K562 (cell line): ENCODE measurements around the gene ALG12. TPM values are rescaled to one million over a fixed set of nuclear protein-coding genes. Genes with fewer than 3 reads are reported as not detected.
A peak's percentile ranks its signal among the peaks of the same experiment; 100 is the strongest.

Experiments
- ATAC-seq: fragments of 200-7000 bp; cut with Tn5 transposase; 3 replicates; pipeline ENCODE4 v1.9.1; 2020; ENCODE audit warnings: moderate library complexity
- BruUV-seq: library from RNA; stranded (reverse); fragments of 400-500 nt; replicated peaks from 2 replicates; lab custom pipeline; 2021; lab: Mats Ljungman, UMichigan
- CTCF ChIA-PET: fragments of 300-600 bp; formaldehyde crosslinking; extraction: SDS; loops from one replicate; lab custom pipeline; 2021; ENCODE audit warnings: low intra/inter-chr PET ratio; lab: Yijun Ruan, JAX
- POLR2A ChIA-PET: fragments of 300-600, 350-650 bp; sonication (Branson Sonifier 250); formaldehyde crosslinking; extraction: SDS; loops from one replicate; lab custom pipeline; 2021; ENCODE audit warnings: antibody characterized with exemption, inconsistent platforms; lab: Yijun Ruan, JAX
- DNase-seq, 4 experiments: peaks; one replicate each; pipeline versions ENCODE4 v3.0.0 to v3.0.0-alpha.2; 2011 to 2018; ENCODE audit warnings: low spot score in 3 of 4, mixed read lengths in 3 of 4; ENCODE audit errors: extremely low read depth in 1 of 4
- FAIRE-seq: peaks from 2 replicates; lab custom pipeline; 2011; peaks lifted over from hg19 to GRCh38; lab: Jason Lieb, UNC
- H2AFZ ChIP-seq: 2 replicates; pipeline ENCODE4 v1.6.0; 2011; ENCODE audit warnings: low read depth, low read length, control low read depth, inconsistent platforms
- H3K27ac ChIP-seq: fragments of 200-600 bp; 3 replicates; pipeline ENCODE4 v1.8.0; 2011; ENCODE audit warnings: low read depth, mild to moderate bottlenecking, control low read depth, inconsistent platforms, low read length, moderate library complexity, mixed read lengths; ENCODE audit errors: extremely low read depth
- H3K27me3 ChIP-seq, 2 experiments: fragments of 300-600 bp in 1 of 2; 2 replicates in 1 of 2; 3 replicates in 1 of 2; pipeline versions ENCODE4 v1.6.0 to v1.8.0; 2011; ENCODE audit warnings: inconsistent platforms in 2 of 2, low read length in 2 of 2, mild to moderate bottlenecking in 1 of 2, mixed read lengths in 1 of 2, moderate library complexity in 1 of 2; ENCODE audit not compliant: control insufficient read depth in 2 of 2, insufficient read depth in 2 of 2
- H3K36me3 ChIP-seq: fragments of 300-600 bp; 3 replicates; pipeline ENCODE4 v1.8.0; 2011; ENCODE audit warnings: mild to moderate bottlenecking, low read length, inconsistent platforms; ENCODE audit not compliant: control insufficient read depth, insufficient read depth
- H3K4me1 ChIP-seq, 2 experiments: fragments of 200-600 bp in 1 of 2; replicated peaks in 1 of 2; 2 replicates in 1 of 2; 3 replicates in 1 of 2; pipeline versions ENCODE4 v1.5.1 to v1.8.0; 2011; ENCODE audit warnings: inconsistent platforms in 2 of 2, low read length in 2 of 2, mild to moderate bottlenecking in 1 of 2, mixed read lengths in 1 of 2, moderate library complexity in 1 of 2; ENCODE audit not compliant: control insufficient read depth in 2 of 2, insufficient read depth in 2 of 2
- H3K4me2 ChIP-seq: 2 replicates; pipeline ENCODE4 v1.6.1; 2011; ENCODE audit warnings: low read length, control low read depth, inconsistent platforms, mixed read lengths; ENCODE audit not compliant: insufficient read depth
- H3K4me3 ChIP-seq: fragments of 200-600 bp; sonication (generic), shearing (Covaris generic); 2 replicates; pipeline ENCODE4 v1.5.1; 2016; ENCODE audit warnings: control low read depth, inconsistent platforms
- H3K79me2 ChIP-seq: fragments of 200-600 bp; 3 replicates; pipeline ENCODE4 v1.8.0; 2011; ENCODE audit warnings: low read length, inconsistent platforms; ENCODE audit not compliant: control insufficient read depth, insufficient read depth
- H3K9ac ChIP-seq, 2 experiments: 2 replicates each; pipeline versions ENCODE4 v1.6.0 to v1.6.1; 2011; ENCODE audit warnings: low read depth in 2 of 2, low read length in 2 of 2, control low read depth in 1 of 2, inconsistent platforms in 1 of 2, mild to moderate bottlenecking in 1 of 2, mixed read lengths in 1 of 2; ENCODE audit not compliant: insufficient read depth in 1 of 2
- H3K9me1 ChIP-seq: one replicate; pipeline ENCODE4 v1.6.0; 2011; ENCODE audit warnings: inconsistent platforms, mild to moderate bottlenecking, low read length, moderate library complexity; ENCODE audit not compliant: control insufficient read depth, insufficient read depth
- H3K9me3 ChIP-seq: replicated peaks from 2 replicates; pipeline ENCODE4 v1.5.1; 2011; ENCODE audit warnings: low read depth, low read length, inconsistent platforms; ENCODE audit not compliant: control insufficient read depth, insufficient read depth
- H4K20me1 ChIP-seq: replicated peaks from 2 replicates; pipeline ENCODE4 v1.6.1; 2011; ENCODE audit warnings: low read length, inconsistent platforms, mixed read lengths; ENCODE audit not compliant: control insufficient read depth, insufficient read depth
- CBX3 ChIP-seq, 2 experiments: IDR thresholded peaks; 1 replicate in 1 of 2; 2 replicates in 1 of 2; pipeline ENCODE4 v1.6.1; 2012; ENCODE audit warnings: inconsistent platforms in 2 of 2, low read length in 2 of 2, borderline replicate concordance in 1 of 2, control low read depth in 1 of 2
- GATAD2A ChIP-seq: fragments of 450-650 bp; IDR thresholded peaks from 2 replicates; pipeline ENCODE4 v1.6.1; 2017
- KDM1A ChIP-seq, 2 experiments: fragments of 450-650 bp; IDR thresholded peaks; 2 replicates each; pipeline ENCODE4 v1.6.1; 2016; ENCODE audit warnings: mild to moderate bottlenecking in 2 of 2
- MTA1 ChIP-seq: fragments of 450-650 bp; IDR thresholded peaks from 2 replicates; pipeline ENCODE4 v1.6.1; 2017; ENCODE audit warnings: borderline replicate concordance
- NFIC ChIP-seq: fragments of 450-650 bp; IDR thresholded peaks from 2 replicates; pipeline ENCODE4 v1.6.1; 2017; ENCODE audit warnings: mild to moderate bottlenecking, inconsistent platforms
- POLR2A ChIP-seq: fragments of 450-650 bp; conservative IDR thresholded peaks from 2 replicates; pipeline ENCODE4 v1.6.1; 2016
- POLR2B ChIP-seq: fragments of 450-650 bp; IDR thresholded peaks from 2 replicates; pipeline ENCODE4 v1.6.1; 2018; ENCODE audit warnings: low read depth; ENCODE audit not compliant: partially characterized antibody
- POLR2G ChIP-seq: fragments of 200-400 bp; formaldehyde crosslinking; IDR thresholded peaks from 2 replicates; pipeline ENCODE4 v1.6.1; 2017; ENCODE audit warnings: low read depth, mild to moderate bottlenecking, antibody characterized with exemption, low read length, moderate library complexity
- SMAD3 ChIP-seq: fragments of 450-650 bp; formaldehyde crosslinking; conservative IDR thresholded peaks from 2 replicates; pipeline ENCODE4 v1.4.0; 2020; ENCODE audit warnings: mild to moderate bottlenecking
- SUPT5H ChIP-seq: fragments of 450-650 bp; IDR thresholded peaks from 2 replicates; pipeline ENCODE4 v1.6.1; 2016
- ZNF277 ChIP-seq: fragments of 250-450 bp; sonication (Bioruptor Pico); IDR thresholded peaks from 2 replicates; pipeline ENCODE4 v1.8.0; 2022; ENCODE audit warnings: inconsistent platforms, mild to moderate bottlenecking, moderate library complexity, borderline replicate concordance
- ZNF384 ChIP-seq: IDR thresholded peaks from 2 replicates; pipeline ENCODE4 v1.6.1; 2012; ENCODE audit warnings: low read depth, low read length, improper control_type of control experiment
- WGBS: fragments of 100-300 bp; shearing (Covaris generic); methylation state at CpG from one replicate; pipeline ENCODE4 v1.1.6; 2016; ENCODE audit warnings: low coverage, mixed read lengths; ENCODE audit not compliant: insufficient coverage; ENCODE audit errors: missing lambda C conversion rate; 5-methylcytosine and 5-hydroxymethylcytosine counted together
- in situ Hi-C: fragments of 300-500 bp; cut with MboI; formaldehyde crosslinking; loops from 4 replicates; pipeline ENCODE4 v1.15.0; 2018; ENCODE audit warnings: inconsistent platforms, mixed read lengths
- intact Hi-C: fragments of 100-400 bp; cut with micrococcal nuclease; formaldehyde crosslinking; loops from 2 replicates; pipeline ENCODE4 v1.14.2; 2022
- polyA plus RNA-seq, 8 experiments: library from polyadenylated mRNA; depleted of rRNA in 4 of 8; stranded (reverse) in 5 of 8; unstranded in 3 of 8; fragments of >200 nt; fragmentation: Nextera tagmentation in 2 of 8; fragmentation: Illumina TruSeq in 1 of 8; extraction: Ambion mirVana in 2 of 8; extraction: Trizol in 1 of 8; gene quantifications; 2 replicates each; pipeline versions ENCODE4 v1.2.1 to v1.2.3, GENCODE V29; 2011 to 2014; ENCODE audit warnings: inconsistent platforms in 1 of 8, missing spikeins in 1 of 8
- total RNA-seq, 7 experiments: library from RNA; depleted of rRNA in 6 of 7; stranded (reverse); fragments of >200 nt in 6 of 7; fragmentation: Illumina TruSeq in 2 of 7; extraction: Trizol in 2 of 7; gene quantifications; 2 replicates each; pipeline versions ENCODE4 v1.2.1 to v1.2.3, GENCODE V29; 2011 to 2021; ENCODE audit warnings: low replicate concordance in 1 of 7

The ALG12 gene
- total and polyA plus RNA-seq, 9 of the 15 experiments (the other 6 are each of a cell fraction or from before 2014, with no cell fraction given) = 0.20 to 8.5 (median 3.4) TPM

- TF ChIP-seq CBX3 (IDR thresholded peaks at IDR 0.05; ENCODE audit: borderline replicate concordance in 1 of 2, low read length in 2 of 2) (no peak), GATAD2A (no peak), NFIC (peak; percentile 59), POLR2G (0 out of 2 replicates have a peak, but pooled peaks have one; percentile 46), ZNF384 (no peak)
- 93% methylated on average over 15 of the region's 17 CpGs for WGBS
- no peaks in the 10 kb centered on the region for H3K27me3 ChIP-seq
- POLR2A ChIA-PET = no interaction called here
- in situ Hi-C loops (no loop called here), intact Hi-C loops (no loop called here)
- no peak overlapping the region for H3K4me2 ChIP-seq
- H2AFZ ChIP-seq = no peak overlapping the region
- no peak for ATAC-seq
- CTCF ChIA-PET = no interaction called here
- no TSS peak for BruUV-seq
- FAIRE-seq = no peak
- H3K79me2 ChIP-seq = no peaks in the 10 kb centered on the region
- no peak overlapping the region for H3K27ac ChIP-seq
- H4K20me1 ChIP-seq = no peaks in the 10 kb centered on the region
- H3K36me3 ChIP-seq = peaks cover 25% of the 10 kb centered on the region; the same call in 2 of the 3 replicates
- peaks cover 0 to 23% of the 10 kb centered on the region in 2 experiments; a peak in 1 of 5 replicates for H3K4me1 ChIP-seq
- 0 out of 2 replicates have a peak, but pooled peaks cover 4% of the 10 kb centered on the region for H3K9me3 ChIP-seq
- H3K9ac ChIP-seq = no peak overlapping the region
- H3K9me1 ChIP-seq = no peaks in the 10 kb centered on the region
- DNase-seq = peak in 2 of 4 experiments; percentile 14 to 19
- H3K4me3 ChIP-seq = no peak overlapping the region
Measured at GRCh38 chr22:49903322-49904039, 14.8 kb downstream of the ALG12 start.

GRCh38 chr22:49901457-49901856, 16.8 kb downstream of the ALG12 start:
- no peaks in the 10 kb centered on the region for H3K79me2 ChIP-seq
- no peak for DNase-seq
- no peak for ATAC-seq
- no peaks in the 10 kb centered on the region for H4K20me1 ChIP-seq
- H3K9me3 ChIP-seq = 0 out of 2 replicates have a peak, but pooled peaks cover 4% of the 10 kb centered on the region
- FAIRE-seq = no peak
- intact Hi-C loops (no loop called here), in situ Hi-C loops (no loop called here)
- BruUV-seq = no TSS peak
- H3K4me3 ChIP-seq = no peak overlapping the region
- no peaks in the 10 kb centered on the region for H3K27me3 ChIP-seq
- POLR2A ChIA-PET = no interaction called here
- H3K4me1 ChIP-seq = peaks cover 0 to 13% of the 10 kb centered on the region in 2 experiments; a peak in 1 of 5 replicates
- CTCF ChIA-PET = no interaction called here
- whole genome bisulfite sequencing = 87% methylated on average over 11 of the region's 11 CpGs
- H3K36me3 ChIP-seq = peaks cover 18% of the 10 kb centered on the region; the same call in 2 of the 3 replicates
- TF ChIP-seq SUPT5H (peak; percentile 39; the same call in 1 of the 2 replicates), POLR2A (0 out of 2 replicates have a peak, but pooled peaks have one; percentile 29), KDM1A (IDR thresholded peaks at IDR 0.05) (peak in 1 of 2 experiments; percentile 51; a peak in 1 of 4 replicates), ZNF277 (CRISPR knock-in tag) (no peak), MTA1 (no peak), SMAD3 (CRISPR knock-in tag) (no peak), POLR2B (peak; percentile 32)
- no peak overlapping the region for H3K9ac ChIP-seq
- H2AFZ ChIP-seq = no peak overlapping the region
- H3K4me2 ChIP-seq = no peak overlapping the region
- H3K27ac ChIP-seq = no peak overlapping the region
- H3K9me1 ChIP-seq = no peaks in the 10 kb centered on the region
